ENCODE data around the gene TSC22D4.
A peak's percentile ranks its signal among the peaks of the same experiment; 100 is the strongest.

TSC22D4 gene

DNA sequence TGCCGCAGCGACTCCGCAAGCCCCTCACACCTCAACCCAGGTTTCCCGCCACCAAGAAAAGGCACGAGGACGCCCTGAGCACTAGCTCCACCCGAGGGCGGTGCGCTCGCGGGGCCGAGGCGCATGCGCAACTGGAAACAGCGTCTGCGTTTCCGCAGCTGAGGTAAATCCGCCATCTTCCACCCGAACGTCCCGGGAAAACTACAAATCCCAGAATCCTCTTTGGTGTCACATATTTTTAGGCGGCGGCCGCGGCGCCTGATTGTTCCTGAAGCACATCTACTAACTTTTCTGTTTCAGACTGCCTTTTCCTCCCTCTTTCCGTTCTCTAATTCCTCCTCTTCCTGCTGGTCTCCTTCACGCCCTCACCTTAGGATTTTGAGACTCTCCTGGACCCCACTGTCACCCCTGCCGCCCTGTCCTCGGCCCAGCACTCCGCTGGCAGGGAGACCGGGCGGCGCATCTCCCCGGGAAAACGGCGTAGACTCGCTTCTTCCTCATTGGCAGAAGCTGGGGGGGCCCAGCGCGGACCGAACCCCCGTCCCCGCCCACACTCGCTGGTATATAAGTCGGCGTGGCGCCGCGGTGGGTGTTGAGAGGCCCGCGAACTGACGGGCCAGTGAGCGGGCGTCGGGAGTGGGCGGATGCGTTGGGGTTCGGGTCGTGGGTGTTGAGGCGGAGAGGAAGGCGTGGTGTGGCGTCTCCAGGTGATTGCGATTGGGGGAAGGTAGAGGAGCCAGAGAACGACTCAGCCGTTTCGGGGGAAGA, 50.6 kb downstream of the TSC22D4 start, which contains the start of gene ZCWPW1:
TSS of gene ZCWPW1 (minus strand) at position 505 of the 768 bp plus-strand sequence. CDS start 8,054 bp downstream, outside the sequence.
- DNase-seq (ENCODE audit: low spot score) = peak; percentile 98

DNA sequence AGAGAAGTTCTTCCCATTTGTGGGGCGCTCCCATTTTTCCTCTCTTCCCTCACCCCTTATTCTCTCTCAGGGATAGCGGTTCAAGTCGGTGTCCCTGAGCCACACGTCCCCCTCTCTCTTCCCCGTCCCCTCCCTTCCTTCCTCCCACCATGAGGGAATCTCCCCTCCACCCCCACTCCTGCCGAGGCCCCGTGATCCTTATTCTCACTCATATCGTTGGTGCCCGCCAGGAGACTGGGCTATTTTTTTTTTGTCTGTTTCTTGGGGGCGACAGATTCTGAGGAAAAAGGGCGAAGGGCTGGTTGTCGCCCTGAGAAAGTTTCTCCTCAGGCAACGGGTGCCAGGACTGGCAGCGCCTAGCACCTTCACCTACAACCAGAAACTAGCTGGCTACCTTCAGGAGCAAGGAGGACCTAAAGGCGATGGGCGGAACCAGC, 51.2 kb downstream of the TSC22D4 start:
- DNase-seq (ENCODE audit: low spot score) = no peak

DNA sequence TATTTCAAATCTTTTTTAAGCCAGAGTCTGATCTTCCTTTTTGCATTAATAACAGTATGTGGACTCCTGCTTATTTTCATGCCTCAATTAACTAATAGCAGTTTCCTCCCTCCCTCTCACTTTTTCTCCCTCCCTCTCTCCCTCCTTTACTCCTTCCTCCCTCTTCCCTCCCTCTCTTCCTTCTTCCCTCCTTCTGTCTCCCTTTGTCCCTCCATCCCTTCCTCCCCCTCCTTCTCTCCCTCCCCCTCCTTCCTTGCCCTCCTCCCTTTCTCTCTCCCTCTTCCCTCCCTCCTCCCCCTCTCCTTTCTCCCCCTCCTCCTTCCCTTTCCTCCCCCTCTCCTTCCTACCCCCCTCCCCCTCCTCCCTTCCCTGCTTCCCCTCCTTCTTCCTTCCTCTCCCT, 52.5 kb downstream of the TSC22D4 start:
- no peak for DNase-seq (ENCODE audit: low spot score)

DNA sequence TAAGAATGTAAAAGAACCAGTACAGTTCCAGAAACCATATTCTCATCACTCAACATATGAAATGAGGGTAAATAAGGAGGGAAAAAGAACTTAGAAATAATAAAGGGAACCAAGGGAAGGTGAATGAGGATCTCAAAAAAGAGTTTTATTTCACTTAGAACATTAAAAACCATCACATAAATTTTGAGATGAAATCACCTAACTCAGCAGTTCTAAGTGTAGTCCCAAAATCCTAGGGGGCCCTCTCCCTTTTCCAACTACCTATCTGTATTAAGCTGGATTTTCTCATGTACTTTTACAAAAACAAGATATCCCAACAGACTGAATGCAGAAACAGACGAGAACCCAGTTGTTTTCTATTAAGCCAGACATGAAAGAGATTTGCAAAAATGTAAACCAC, 53.7 kb downstream of the TSC22D4 start:
- DNase-seq (ENCODE audit: low spot score) = no peak

DNA sequence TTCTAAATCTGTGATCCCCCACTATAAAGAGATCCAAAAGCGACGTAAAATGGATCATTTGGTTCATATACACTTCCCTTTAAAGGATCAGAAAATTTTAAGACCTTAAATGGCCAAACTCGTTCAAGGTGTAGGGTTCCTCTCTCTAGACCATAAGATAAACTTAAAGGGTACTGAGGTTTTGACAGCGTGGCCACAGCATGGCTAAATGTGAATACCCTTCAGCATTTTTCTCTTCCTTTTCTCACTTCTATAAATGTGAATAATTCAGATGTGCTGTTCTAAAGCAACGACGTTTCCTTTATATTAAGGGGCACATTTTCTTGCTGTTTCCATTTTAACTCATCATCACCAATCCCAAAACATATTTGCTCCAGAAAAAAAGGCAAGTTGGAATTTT, 55.7 kb downstream of the TSC22D4 start:
- DNase-seq (ENCODE audit: low spot score) = no peak

DNA sequence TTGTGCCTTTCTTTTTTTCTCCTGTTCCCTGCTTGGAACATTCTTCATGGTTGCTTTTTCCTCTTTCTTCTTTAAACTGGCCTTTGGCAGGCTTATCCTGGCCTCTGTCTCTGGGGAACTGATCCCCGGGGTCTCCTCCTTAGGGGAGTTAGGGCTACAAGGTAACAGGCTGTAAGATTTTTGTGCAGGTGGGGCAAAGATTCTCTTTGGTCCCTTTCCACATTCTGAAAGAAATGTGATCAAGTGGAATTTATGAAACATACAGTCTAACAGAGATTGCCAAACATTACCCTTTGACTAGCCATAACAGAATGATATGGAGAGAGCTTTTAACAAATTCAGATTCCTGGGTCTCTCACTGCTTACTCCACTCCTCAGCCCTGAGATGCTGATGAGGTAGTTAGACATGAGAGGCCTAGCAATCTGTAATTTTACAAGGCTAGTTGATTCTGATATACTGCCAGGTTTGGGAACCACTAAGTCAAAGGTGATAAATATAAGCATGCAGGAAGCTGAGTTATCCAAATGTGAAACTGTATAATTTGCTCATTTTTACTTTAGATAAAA, 59.3 kb downstream of the TSC22D4 start:
- DNase-seq (ENCODE audit: low spot score) = no peak

DNA sequence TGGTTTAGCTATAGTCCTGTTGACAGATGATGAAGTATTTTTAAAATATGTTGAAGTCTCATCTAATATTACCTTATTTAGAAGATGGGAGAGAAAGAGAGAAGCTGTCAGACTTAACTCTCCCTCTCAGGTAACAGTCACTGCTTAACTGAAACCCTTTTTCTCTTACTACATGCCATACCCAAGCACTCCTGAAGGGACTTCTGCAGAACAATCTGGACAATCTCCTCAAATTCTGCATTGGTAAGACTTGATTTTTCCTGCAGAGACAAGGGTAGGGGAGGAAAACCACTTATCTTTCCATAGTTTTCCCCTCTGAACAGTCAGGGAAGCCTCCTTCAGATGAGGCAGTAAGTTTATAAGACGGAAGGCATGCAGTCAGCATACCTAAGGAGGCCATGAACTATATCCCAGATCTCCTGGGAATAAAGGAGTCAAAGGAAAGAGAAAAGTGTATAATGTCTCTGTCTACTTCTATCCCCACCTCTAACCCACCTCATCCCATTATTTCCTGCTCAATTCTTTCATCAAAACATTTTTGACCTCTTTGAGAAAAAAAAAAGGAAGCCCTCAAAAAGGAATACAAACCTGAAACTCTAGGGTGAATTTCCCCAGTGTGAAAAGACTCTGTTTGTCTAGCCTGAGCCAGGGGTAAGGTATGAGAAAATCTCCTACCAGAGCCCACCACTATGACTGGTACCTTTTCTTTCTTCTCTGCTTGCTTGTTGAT, 59.9 kb downstream of the TSC22D4 start:
- DNase-seq (ENCODE audit: low spot score) = peak; percentile 31

Measured in NAMALWA (cell line).